PC-9 (cell line): ENCODE results near the gene NAA10.

Experiments used
- CTCF ChIP-seq: fragments of 200-600 bp; sonication (generic); conservative IDR thresholded peaks from 2 replicates; pipeline ENCODE4 v1.6.1; 2017; ENCODE audit warnings: mixed run types, antibody characterized with exemption, mild to moderate bottlenecking, moderate library complexity
- EZH2 ChIP-seq: fragments of 200-600 bp; sonication (generic); IDR thresholded peaks from 2 replicates; pipeline ENCODE4 v1.8.0; 2017; ENCODE audit warnings: antibody characterized with exemption, low read depth

DNA sequence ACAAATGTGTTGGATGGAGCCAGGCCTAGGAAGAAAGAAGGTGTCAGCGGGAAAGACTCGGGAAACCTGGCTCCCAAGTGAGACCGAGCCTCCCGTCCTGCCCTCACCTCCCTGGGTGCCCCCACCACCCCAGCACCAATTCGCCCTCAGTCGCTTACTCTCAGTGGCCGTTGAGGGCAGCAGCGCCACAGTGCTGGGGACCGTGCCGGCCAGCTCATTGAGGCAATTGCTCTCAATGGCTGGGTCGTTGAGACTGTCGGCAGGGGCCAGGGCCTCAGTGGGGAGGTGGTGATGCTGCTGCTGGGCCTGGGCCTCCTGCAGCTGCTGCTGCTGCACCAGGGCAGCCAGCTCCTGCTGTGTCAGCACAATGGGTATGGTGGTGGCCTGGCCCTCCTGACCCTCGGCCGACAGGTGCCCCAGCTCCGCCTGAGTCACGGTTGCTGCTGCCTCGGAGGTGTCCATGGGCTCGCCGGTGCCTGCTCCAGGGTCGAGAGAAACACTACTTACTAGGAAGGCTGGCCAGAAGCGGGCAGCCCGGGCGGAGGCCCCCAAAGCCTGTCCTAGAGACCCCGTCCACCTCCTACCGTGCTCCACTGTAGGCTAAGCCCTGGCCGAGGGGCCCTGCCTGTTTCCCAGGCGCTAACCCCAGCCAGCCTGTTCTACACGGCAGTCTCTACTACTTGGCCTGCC, 17.0 kb upstream of the NAA10 start:
- no peak for TF ChIP-seq CTCF
- TF ChIP-seq EZH2: no peak
